ENCODE results near the gene PRRC2A. TPM values are rescaled to one million over a fixed set of nuclear protein-coding genes. Genes with fewer than 3 reads are reported as not detected.

The PRRC2A gene

DNA sequence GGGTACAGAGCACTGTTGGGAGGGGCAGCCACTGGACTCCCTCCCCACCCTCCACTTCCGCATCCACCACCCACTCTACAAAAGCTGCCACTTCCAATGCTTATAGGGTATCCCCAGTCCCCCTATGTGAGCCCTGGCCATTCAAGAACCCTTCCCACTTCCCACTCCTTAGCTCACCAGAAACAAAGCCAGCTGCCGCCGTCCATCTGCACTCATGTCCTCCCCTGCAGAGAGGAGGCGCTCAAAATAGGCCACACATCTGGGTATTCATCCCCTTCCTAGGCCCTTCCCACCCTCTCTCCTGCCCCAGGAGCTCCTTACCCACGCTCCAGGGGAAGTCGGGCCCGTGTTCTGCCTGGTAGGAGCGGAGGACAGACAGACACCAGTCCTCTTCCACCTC lies 66.8 kb downstream of the PRRC2A start:
- Histone ChIP-seq H3K4me3 (ENCODE audit: low read length) (no peak overlapping the region), H3K9ac (ENCODE audit: low read depth, low read length) (no peak overlapping the region), H3K4me1 (ENCODE audit: control insufficient read depth, insufficient read depth, low read length) (no peaks in the 10 kb centered on the region), H3K27me3 (ENCODE audit: control insufficient read depth, insufficient read depth, low read length) (no peaks in the 10 kb centered on the region), H3K36me3 (ENCODE audit: insufficient read depth, low read length) (peaks cover 61% of the 10 kb centered on the region), H3K9me3 (replicated peaks; ENCODE audit: low read length) (no peaks in the 10 kb centered on the region), H3K4me2 (ENCODE audit: low read length) (no peak overlapping the region)

Small RNA genes lying within 50 kb of the gene (small RNA-seq; reads per million reads assigned to genes)
- not detected for gene MIR6832
- not detected for gene RF00019
- 486 reads per million, percentile 98 among the genes with 10 or more reads in this experiment for gene SNORA38
- not detected for gene UQCRHP1
